CD4-positive, alpha-beta T cell treated with Interleukin-17A for 4 hours (primary cell): ENCODE data around the gene OR12D1.
"Not testable (repeated sequence)": the region's sequence is repeated elsewhere in the genome, so short reads cannot be mapped to it uniquely, and the experiment has no call there.

Experiments
- DNase-seq: peaks from one replicate; pipeline ENCODE4 v3.0.0-alpha.2; 2020; ENCODE audit warnings: mixed read lengths

Gene OR12D1

DNA sequence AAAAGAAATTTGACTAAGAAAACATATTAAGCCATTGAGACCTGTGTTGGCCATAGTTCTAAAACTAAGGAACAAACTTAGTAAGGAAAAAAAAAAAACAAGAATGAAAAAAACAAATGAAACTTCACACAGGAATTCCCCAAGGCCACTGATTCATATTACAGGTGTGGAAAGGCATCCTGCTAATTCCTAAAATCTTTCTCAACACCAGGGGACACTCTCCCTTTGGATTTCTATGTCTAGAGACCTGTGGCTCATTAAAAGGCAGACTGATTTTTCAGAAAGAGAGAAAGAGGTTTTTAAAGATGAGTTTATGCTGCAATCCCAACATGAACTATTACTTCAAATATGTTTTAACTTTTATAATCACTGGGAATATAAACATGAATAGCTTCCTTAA is at the start of gene OR12D1:
Gene OR12D1 (plus strand): TSS at position 341 of the 400 bp plus-strand sequence.
- DNase-seq: no peak

DNA sequence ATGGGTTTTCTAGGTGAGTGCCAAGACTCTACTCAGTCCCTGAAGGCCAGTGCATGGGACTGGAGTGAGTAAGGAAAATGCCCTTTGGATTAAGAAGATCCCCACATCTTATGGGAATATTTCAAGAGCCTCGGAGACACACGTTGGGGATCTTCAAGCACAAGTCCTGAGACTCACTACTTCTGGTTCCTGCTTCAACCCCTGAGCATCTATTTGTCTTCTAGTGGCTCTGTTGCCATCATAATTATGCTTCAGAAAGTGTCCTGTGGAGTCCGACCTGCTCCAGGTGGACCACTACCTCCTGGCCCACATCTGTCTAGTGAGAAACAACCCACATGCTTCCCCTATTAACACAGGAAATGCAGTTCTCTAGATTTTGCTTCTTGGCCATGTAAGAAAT is 46.0 kb upstream of the OR12D1 start, which contains the start of gene OR5V1:
Gene OR5V1 (minus strand): TSS at position 101 of the 400 bp plus-strand sequence. CDS start 12,670 bp downstream, outside the sequence.
- DNase-seq: no peak

DNA sequence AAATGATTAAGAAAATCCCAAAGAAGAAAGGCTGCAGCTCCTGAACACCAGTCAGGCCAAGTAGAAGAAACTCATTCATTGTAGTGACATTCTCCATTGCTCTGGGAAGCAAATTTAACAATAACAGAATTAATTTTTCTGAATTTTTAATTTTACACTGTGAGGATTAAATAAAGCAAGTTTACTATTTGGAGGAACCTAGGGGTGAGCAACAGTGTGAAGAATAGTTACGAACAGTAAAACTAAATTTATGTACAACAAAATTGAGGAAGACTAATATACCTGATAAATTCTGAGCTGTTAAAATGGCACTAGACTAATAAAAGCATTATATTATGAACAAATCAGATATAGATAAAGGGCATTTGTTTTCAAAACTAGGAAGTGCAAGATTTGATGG is 39.5 kb upstream of the OR12D1 start, which contains the start of gene OR12D3:
Gene OR12D3 (minus strand): TSS at position 101 of the 400 bp plus-strand sequence. CDS start 4 bp downstream, at position 97.
- no peak for DNase-seq

DNA sequence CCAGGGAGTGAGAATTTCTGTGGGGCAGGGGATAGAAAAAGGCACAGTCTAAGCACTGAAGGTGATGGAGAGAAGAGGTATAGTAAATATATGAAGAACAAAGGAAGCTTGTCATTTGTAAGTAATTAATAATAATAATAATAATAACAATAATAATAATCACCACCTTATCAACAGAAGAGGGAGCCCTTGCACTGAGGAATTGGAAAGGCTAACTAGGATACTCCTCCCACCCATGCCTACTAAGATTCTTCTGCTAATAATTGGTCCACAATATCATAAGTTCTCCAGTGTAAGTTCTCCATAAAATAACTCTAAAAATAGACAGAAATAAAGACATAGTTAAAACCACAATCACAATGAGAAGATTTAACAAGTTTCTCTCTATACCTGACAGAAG is 38.7 kb upstream of the OR12D1 start:
- DNase-seq: no peak

DNA sequence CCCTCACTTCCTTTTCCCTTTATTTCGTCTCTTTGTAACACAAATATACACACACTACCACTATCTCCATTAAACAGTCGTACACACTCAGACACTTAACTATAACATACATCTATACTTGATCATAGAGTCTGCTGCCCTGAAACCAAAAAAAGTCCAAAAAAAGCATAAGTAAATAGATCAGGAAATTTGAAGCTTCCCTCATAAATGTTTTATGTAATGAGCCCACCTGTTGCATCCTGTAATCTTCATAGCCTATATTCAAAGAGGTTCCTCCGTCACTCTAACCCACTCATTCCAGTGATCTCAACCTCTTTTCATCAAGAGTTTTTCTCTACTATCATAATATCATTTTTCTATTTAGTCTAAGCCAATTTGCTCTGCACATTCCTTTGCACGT is 26.2 kb upstream of the OR12D1 start:
- DNase-seq: no peak

DNA sequence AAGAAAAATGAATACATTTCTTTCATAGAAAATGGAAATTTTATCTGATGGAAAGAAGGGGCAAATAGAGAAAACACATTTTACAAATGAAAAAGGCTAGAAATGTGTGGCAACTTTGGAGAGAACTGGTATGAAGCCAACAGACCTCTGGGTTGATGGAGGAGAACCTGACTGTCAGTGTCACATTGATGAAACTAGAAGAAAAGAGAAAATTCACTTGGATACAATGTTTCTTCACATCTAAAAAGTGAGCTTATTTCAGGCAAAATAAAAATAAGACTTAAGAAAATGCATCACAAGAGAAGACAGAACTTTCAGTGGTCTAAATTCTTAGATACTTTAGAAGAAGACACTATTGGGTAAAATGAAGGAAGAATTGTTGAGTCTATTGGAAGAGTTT is 19.4 kb upstream of the OR12D1 start, which contains the start of gene OR12D2:
Gene OR12D2 (plus strand): TSS at position 301 of the 400 bp plus-strand sequence. CDS start 1,069 bp downstream, outside the sequence.
- DNase-seq: no peak

DNA sequence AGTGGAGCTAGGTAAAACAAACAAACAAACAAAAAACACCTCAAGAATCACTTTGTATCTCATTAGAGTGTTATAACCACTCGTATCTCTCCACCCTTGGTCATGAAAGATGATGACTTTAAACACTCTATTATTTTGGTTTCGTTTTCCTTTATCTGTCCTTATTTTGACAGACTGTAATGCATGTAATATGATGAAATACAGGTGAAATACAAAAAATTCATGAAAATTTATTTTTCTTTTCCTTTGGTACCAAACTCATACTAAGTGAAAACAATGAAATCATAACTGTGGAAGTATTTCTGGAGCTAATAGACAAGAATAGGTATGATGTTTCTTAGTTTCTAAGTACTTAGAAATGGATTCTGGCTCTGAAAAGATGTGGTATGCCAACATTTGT is 15.2 kb upstream of the OR12D1 start:
- DNase-seq: no peak

DNA sequence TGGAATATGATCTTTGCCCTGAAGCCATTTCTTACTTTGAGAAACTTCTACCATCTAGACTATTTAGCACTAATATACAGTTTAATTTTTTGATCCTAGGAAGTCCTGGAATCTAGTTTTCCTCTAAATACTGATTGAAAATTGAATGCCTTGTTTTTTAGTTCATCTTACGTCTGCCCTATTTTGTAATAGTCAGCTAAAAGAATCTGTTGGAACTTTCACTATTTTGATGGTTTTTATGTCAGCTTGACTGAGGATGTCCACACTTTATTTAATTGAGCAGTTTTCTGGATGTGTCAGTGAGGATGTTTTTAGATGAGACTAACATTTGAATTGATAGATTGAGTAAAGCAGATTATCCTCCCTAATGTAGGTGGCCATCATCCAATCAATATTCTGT is 10.9 kb upstream of the OR12D1 start:
- DNase-seq: no peak

DNA sequence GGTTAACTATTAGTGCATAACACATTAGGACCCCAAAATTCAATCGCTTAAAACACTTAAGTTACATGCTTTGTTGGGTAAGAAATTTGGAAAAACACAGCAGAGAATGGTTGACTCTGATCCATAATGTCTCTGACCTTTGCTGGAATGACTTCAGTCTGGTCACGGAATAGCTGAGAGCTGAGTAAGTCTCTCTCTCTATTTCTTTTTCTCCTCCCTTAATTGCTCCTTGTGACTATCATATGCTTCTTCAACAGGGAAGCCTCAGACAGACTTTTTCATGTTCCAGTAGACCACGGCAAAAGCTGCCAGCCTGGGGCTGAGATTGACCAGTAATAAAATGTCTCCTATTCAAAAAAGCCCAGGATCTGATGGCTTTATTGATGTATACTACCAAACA is 4.8 kb downstream of the OR12D1 start:
- no peak for DNase-seq

DNA sequence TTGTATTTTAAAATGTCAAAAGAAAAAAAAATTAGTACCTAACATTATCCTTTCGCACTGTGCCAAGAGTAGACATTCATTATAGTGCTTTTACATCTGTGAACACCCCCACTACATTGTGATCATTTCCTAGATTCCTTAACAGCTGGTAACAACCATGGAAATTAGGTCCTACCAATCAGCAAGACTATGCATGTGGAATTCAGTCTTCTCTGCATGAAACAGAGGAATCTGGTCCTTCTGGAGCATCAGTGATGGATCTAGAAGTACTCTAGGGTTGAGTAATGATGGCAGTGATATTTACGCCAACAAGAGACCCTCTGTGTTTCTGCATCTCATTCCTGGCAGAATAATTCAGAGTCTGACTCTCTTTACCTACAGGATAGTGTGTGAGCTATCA is 9.4 kb downstream of the OR12D1 start:
- DNase-seq: no peak

DNA sequence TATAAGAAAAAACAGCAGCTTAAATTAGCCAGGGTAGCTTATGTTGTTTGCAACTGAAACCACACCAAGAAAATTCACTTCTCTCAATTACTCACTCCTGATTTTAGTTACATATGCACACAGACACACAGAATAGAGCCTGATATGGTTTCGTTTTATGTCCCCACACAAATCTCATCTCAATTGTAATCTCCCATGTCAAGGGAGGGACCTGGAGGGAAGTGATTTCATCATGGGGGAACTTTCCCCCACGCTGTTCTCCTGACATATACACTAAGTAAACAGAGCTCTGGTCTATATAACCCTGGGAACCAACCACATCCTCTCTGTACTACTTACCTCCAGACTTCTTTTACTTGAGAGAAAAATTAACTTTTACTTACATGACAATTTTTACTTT is 9.8 kb downstream of the OR12D1 start:
- no peak for DNase-seq

DNA sequence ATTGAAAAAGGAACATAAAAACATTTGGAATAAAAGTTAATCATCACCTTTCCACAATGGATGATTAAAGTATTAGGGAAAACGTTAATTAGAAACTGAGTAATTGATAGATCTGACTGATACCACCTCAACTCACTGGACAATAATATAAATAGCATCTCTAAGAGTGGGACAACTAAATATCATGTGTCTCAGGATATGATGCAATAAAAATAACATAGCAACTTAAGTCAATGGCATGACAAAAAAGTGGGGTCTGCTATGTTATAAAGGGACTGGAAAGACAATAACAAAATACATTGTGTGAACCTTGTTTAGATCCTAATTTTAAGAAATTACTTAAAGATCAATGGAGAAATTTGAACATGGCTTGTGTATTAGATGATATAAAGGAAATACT is 10.3 kb downstream of the OR12D1 start:
- no peak for DNase-seq

DNA sequence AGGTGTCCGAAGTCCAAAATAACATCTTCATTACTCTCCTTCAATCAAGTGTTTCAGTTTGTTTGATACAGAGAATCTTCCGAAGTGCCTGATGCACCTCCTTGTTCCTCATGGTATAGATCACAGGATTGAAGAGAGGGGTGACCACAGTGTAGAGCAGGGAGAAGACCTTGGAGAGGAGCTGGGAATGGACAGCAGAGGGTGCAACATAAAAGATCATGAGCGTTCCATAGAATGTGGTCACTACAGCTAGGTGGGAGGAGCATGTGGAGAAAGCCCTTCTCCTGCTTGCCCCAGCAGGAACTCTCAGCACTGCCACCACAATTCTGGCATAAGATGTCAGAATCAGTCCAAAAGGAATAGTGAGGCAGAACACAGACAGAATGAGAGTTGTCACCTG is 11.9 kb downstream of the OR12D1 start:
- no peak for DNase-seq

DNA sequence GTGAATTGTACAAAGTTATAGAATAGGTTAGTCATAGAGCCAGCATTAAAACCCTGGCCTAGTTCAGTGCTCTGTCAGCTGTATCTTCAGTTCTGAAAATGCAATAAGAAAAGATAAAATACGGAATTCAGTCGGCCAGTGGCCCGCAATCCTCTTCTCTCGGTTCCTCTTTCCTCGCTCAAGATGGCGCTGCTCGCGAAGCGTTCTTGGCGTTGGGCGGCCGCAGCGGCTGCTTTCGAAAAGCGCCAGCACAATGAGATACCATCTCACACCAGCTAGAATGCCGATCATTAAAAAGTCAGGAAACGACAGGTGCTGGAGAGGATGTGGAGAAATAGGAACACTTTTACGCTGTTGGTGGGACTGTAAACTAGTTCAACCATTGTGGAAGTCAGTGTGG is 22.0 kb downstream of the OR12D1 start:
- not testable (repeated sequence) for DNase-seq

DNA sequence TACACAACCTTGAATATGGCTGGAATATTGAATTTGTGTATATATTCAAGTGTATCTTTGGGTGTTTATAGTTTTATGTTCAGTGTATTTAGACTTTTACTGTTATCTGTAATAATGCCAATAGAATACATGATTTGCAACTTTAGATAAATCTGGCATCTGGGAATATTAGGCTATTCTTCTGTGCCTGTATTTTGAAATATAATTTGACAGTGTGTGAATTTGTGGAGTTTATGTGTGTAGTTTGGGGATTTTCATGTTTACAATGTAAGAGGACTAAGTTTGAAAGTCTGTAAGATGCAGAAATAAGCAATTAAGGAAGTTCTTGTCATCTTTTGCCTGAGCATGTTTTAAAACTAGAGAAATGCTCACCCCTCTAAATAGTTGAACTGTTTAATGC is 24.3 kb downstream of the OR12D1 start, which contains the start of gene OR10C1:
Gene OR10C1 (plus strand): TSS at position 301 of the 400 bp plus-strand sequence. CDS start 710 bp downstream, outside the sequence.
- DNase-seq: no peak

DNA sequence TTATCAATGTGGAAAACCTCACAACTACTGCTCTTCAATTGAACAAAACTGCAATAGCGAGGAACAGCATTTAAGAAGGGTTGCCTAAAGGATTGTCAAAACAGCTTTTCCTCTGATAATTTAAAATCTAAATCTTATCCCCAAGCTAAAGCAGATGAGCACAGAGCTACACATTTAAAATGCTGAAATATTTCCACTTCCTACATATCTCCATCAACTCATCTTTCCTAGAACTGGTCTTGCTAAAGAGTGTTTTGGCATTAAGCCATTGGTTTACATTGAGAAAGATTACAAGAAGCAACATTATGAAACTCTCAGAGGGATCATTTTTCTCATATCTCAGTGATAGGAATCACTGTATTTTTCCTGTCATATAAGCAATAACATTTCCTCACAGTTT is 28.0 kb downstream of the OR12D1 start:
- no peak for DNase-seq

DNA sequence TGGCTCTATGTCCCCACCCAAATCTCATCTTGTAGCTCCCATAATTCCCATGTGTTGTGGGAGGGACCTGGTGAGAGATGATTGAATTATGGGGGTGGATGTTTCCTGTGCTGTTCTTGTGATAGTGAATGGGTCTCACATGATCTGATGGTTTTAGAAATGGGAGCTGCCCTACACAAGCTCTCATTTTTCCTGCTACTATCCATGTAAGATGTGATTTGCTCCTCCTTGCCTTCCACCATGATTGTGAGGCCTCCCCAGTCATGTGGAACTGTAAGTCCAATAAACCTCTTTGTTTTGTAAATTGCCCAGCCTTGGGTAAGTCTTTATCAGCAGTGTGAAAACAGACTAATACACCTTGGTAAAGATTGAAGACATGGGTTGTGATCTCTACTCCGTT is 29.3 kb downstream of the OR12D1 start:
- DNase-seq: not testable (repeated sequence)

DNA sequence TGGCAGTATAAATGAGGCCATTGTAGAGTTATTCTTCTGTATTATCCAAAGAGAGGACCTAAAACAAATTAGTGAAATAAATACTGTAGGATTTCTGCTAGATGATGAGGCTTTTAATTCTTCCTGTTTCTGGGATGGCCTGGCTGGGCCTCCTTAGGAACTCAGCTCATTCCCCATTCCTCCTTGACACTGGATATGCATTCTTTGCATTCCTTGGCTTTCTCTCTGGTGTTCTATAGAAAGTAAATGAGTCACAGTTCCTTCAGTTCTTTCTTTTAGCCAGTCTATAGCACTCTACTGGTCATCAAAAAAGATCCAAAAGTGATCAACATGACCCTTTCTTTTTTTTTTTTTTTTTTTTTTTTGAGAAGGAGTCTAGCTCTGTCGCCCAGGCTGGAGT is 32.9 kb downstream of the OR12D1 start:
- no peak for DNase-seq

DNA sequence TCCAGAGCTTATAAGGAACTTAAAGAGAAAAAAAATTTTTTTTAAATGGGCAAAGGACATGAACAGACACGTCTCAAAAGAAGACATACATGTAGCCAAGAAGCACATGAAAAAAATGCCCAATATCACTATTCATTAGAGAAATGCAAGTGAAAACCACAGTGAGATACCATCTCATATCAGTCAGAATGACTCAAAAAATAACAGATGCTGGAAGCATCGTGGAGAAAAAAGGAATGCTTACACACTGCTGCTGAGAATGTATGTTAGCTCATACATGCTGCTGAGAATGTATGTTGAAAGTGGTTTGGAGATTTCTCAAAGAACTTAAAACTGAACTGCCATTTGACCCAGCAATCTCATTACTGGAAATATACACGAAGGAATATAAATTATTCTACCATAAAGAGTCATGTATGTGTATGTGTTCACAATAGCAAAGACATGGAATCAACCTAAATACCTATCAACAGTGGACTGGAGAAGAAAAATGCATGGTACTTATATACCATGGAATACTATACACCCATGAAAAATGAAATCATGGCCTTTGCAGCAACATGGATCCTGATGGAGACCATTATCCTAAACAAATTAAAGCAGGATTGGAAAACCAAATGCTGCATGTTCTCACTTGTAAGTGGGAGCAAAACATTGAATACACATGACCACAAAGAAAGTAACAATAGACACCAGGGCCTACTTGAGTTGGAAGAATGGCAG is 36.9 kb downstream of the OR12D1 start:
- no peak for DNase-seq

DNA sequence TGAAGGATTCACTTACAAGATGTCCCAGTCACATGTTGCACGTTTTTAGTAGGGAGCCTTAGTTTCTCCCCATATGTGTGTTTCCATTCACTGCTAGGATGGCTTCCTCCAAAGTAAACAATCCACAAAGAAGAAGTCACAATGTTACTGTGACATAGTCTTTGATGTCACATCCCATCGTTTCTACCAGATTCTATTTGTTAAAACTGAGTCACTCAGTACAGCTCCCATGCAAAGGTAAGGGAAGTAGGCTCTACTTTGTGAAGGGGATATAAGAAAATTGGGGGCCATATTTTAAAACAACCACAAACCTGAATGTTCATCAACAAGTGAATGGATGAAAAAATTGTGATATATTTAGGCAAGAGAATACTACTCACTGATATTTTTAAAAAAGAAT is 42.2 kb downstream of the OR12D1 start, which contains the start of the genes OR11A1 and OR2H1:
Gene OR11A1 (minus strand): TSS at position 101 of the 400 bp plus-strand sequence. CDS start 29,430 bp downstream, outside the sequence.
Gene OR2H1 (plus strand): TSS at position 185 of the 400 bp plus-strand sequence. CDS start 4,615 bp downstream, outside the sequence.
- no peak for DNase-seq

DNA sequence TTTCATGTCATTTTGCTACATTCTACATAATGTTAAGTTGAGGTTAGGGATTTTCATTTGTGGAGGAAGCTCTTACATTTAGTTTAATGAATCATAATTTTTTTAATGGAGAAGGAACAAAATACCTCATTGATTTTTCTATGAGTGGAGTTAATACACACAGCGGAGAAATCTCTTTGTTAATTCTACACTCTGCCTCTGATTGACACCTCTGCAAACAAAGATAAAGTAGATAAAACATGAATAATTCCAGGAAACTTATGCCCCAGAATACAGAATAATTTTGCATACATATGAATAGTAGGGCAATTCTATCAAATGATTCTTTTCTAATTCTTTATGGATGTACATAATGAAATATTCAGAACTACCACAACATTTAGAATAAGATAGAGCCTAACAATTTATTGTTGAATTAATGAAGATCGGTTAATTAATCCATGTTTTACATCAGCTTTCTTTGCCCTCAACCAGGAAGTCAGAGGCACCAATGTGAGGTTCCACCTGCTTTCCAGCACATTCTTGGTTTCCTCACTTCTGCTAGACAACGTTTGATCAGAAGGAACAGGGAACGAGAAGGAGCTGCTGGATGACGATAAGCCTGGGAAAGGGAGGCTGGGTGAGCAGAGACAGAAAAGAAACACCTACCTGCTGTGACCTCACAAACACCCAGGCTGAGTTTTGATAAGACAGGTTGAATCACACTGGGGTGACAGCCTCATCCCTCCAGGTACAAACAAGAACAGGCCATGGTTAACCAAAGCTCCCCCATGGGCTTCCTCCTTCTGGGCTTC is 46.5 kb downstream of the OR12D1 start:
- DNase-seq: no peak

DNA sequence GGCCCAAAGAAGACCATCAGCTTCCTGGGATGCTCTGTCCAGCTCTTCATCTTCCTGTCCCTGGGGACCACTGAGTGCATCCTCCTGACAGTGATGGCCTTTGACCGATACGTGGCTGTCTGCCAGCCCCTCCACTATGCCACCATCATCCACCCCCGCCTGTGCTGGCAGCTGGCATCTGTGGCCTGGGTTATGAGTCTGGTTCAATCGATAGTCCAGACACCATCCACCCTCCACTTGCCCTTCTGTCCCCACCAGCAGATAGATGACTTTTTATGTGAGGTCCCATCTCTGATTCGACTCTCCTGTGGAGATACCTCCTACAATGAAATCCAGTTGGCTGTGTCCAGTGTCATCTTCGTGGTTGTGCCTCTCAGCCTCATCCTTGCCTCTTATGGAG is 47.3 kb downstream of the OR12D1 start:
- no peak for DNase-seq

DNA sequence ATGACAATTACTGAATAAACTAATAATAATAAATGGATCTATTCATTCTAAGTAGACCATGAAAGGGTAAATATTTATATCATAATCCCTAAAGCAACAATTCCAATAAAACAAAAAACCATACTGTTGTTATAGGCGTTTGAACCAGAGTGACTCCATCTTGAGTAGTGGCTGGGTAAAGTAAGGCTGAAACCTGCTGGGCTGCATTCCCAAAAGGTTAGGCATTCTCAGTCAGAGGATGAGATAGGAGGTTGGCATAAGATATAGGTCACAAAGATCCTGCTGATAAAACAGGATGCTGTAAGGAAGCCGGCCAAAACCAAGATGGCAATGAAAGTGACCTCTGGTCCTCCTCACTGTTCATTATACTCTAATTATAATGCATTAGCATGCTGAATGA is 50.6 kb downstream of the OR12D1 start:
- no peak for DNase-seq

DNA sequence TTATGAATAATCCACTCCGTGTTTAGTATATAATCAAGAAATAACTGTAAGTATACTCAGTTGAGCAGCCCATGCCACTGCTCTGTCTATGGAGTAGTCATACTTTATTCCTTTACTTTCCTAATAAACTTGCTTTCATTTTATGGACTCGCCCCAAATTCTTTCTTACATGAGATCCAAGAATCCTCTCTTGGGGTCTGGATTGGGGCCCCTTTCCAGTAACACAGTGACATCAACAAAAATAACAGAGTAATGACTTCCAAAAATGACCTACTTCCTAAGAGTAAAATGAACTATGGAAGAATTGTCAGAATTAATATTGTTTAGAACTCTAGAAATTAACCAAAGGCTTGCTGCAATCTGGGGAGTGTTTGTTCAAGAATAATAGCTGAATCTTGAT is 51.1 kb downstream of the OR12D1 start:
- no peak for DNase-seq
